ENCODE data around the gene PRDM11.
"Not testable (repeated sequence)": the region's sequence is repeated elsewhere in the genome, so short reads cannot be mapped to it uniquely, and the experiment has no call there.

PRDM11 gene

GRCh38 chr11:45146072-45147016 is at the start of gene PRDM11:
Gene PRDM11, plus strand, starts transcription at chr11:45146639. Its CDS starts 35,128 bp downstream, at chr11:45181767.
- DNase-seq: no peak

- no peak for DNase-seq
These were observed 48.5 kb upstream of the PRDM11 start for GRCh38 chr11:45097721-45098493.

- DNase-seq: no peak
These were observed 47.5 kb upstream of the PRDM11 start for GRCh38 chr11:45098929-45099328.

- DNase-seq: no peak
These were observed 46.1 kb upstream of the PRDM11 start for GRCh38 chr11:45100339-45100738.

GRCh38 chr11:45102361-45102809 is 44.1 kb upstream of the PRDM11 start:
- DNase-seq: no peak

GRCh38 chr11:45102810-45103621 is 43.4 kb upstream of the PRDM11 start:
- no peak for DNase-seq

- DNase-seq: no peak
These were observed 42.2 kb upstream of the PRDM11 start for GRCh38 chr11:45104006-45104789.

- DNase-seq: no peak
These were observed 41.7 kb upstream of the PRDM11 start for GRCh38 chr11:45104790-45105084.

GRCh38 chr11:45105233-45105983 is 41.0 kb upstream of the PRDM11 start:
- no peak for DNase-seq

GRCh38 chr11:45105984-45106375 is 40.5 kb upstream of the PRDM11 start:
- DNase-seq: no peak

- no peak for DNase-seq
These were observed 40.0 kb upstream of the PRDM11 start for GRCh38 chr11:45106440-45106839.

- no peak for DNase-seq
These were observed 39.4 kb upstream of the PRDM11 start for GRCh38 chr11:45107029-45107428.

GRCh38 chr11:45108070-45109064 is 38.1 kb upstream of the PRDM11 start:
- no peak for DNase-seq

- no peak for DNase-seq
These were observed 37.0 kb upstream of the PRDM11 start for GRCh38 chr11:45109400-45109799.

GRCh38 chr11:45110562-45110961 is 35.9 kb upstream of the PRDM11 start:
- DNase-seq: no peak

GRCh38 chr11:45113807-45114206 is 32.6 kb upstream of the PRDM11 start:
- no peak for DNase-seq

- DNase-seq: not testable (repeated sequence)
These were observed 18.6 kb upstream of the PRDM11 start for GRCh38 chr11:45127836-45128235.

- no peak for DNase-seq
These were observed 12.6 kb upstream of the PRDM11 start for GRCh38 chr11:45133878-45134277.

- no peak for DNase-seq
These were observed 5.3 kb upstream of the PRDM11 start for GRCh38 chr11:45141171-45141570.

- DNase-seq: no peak
These were observed 4.8 kb upstream of the PRDM11 start for GRCh38 chr11:45141631-45142030.
